Stimulated activated CD8-positive, alpha-beta memory T cell treated with anti-CD3 and anti-CD28 coated beads, Interleukin-7, amount 100 ng/mL, for 1 hour (primary cell): Measurements from ENCODE around the gene PPP4R2.

Experiments
- DNase-seq, 2 donors: peaks; one replicate each; pipeline ENCODE4 v3.0.0-alpha.2; 2020; ENCODE audit warnings: low read depth in 2 of 2

The PPP4R2 gene, protein sequence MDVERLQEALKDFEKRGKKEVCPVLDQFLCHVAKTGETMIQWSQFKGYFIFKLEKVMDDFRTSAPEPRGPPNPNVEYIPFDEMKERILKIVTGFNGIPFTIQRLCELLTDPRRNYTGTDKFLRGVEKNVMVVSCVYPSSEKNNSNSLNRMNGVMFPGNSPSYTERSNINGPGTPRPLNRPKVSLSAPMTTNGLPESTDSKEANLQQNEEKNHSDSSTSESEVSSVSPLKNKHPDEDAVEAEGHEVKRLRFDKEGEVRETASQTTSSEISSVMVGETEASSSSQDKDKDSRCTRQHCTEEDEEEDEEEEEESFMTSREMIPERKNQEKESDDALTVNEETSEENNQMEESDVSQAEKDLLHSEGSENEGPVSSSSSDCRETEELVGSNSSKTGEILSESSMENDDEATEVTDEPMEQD

DNA sequence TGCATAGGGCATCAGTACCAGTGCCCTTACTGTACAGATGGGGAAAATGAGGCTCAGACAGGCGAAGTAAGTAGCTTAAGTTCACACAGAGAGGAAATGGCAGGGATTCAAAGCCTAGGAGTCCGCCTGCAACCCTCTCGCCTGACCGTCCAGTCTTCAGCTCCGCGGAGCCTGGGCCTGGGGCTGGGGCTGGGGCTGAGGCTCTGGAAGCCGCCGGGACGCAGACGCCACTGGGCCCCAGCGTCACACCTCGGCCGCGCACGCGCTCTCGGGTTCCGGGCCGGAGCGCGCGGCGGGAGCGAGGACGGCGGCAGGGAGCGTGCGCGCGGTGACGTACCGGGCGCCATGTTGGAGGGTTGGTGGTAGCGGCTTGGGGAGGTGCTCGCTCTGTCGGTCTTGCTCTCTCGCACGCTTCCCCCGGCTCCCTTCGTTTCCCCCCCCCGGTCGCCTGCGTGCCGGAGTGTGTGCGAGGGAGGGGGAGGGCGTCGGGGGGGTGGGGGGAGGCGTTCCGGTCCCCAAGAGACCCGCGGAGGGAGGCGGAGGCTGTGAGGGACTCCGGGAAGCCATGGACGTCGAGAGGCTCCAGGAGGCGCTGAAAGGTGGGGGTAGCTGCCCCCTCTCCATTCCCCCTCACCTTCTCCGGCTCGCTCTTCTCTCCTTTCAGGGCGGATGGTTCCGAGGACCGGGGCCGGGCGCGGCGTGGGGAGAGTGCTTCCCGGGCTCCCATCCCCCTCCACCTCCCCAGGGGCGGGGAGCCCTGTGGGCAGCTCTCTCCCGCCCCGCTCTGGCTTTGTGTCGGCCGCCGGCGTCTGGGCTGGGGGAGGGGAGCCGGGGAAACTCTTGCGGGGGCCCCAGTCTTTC, at the start of gene PPP4R2:
TSS of gene PPP4R2 (plus strand) at position 339 of the 861 bp plus-strand sequence. CDS start at position 566, 227 bp downstream.
- DNase-seq, result peak; percentile 78 to 84

DNA sequence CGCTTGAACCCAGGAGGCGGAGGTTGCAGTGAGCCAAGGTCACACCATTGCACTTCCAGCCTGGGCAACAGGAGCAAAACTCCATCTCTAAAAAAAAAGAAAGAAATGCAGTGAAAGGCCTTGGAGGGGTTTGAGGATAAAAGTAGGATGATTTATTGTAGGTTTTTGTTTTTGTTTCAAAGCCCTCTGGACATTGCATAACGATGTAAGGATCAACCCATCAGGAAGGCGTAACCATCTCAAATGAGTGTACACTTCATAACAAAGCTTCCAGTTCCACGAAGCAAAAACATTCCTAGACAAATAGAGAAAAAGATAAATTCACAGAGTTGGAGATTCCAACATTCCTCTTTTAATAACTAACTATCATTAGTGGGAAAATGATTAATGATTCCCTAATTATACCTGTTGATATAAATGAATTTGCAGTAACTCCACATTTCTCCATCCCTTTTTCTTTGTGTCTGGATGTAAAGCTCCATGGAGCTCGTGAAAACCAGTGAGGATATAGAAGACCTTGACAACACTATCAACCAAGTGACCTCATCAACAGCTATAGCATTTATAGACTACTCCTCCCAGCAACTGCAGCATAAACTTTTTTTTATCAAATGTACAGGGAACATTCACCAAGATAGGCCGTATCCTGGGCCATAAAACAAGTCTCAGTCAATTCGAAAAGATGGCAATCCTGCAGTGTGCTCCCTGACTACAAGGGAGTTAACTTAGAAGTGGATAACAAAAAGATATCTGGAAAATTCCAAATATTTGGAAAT, 48.7 kb upstream of the PPP4R2 start:
- DNase-seq, result no peak

DNA sequence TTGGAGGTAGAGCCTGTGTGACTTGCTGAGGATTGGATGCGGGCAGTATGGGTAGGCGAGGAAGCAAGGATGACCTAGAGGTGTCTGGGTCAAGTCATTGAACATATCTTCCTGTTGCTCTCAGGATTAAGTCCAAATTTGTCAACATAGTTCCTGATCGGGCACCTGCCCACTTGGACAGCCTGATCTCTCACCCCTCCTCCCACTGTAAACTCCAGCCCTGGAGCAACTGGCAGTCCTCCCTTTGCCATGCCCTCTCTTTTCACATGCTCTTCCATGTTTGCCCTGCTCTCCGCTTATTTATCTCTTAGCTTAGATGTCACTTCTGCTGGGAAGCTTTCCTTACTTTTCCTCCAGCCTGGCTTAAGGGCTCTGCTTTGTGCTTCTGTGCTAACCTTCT, 47.6 kb upstream of the PPP4R2 start:
- DNase-seq, result no peak

DNA sequence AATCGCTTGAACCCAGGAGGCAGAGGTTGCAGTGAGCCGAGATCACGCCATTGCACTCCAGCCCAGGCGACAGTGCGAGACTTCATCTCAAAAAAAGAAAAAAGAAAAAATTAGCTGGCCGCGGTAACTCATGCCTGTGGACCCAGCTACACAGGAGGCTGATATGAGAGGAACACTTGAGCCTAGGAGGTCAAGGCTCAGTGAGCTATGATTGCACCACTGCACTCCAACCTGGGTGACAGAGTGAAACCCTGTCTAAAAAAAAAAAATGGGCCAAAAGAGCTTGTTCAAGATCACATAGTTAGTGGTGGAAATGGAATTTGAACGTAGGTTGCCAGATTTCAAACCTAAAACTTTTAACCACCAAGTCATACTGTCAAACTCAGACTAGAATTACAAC, 46.2 kb upstream of the PPP4R2 start:
- no peak for DNase-seq

DNA sequence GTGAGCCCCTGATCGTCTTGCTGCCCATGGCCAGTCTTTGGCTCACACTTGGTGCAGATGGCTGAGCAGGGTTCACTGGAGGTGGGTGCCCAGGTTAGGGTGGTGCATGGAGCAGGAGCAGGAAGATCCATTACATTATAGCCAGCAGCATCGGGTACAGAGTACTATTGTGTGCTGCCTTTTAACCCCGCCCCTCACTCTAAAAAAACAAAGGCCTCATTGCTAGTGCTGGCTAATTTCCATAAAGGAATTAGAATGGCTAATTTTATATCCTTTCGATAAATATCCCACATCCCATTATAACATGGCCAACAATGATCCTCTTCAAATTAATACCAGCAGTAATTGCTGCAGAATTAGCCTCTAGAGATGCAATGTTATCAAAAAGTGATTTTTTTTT, 45.8 kb upstream of the PPP4R2 start:
- DNase-seq, result no peak

DNA sequence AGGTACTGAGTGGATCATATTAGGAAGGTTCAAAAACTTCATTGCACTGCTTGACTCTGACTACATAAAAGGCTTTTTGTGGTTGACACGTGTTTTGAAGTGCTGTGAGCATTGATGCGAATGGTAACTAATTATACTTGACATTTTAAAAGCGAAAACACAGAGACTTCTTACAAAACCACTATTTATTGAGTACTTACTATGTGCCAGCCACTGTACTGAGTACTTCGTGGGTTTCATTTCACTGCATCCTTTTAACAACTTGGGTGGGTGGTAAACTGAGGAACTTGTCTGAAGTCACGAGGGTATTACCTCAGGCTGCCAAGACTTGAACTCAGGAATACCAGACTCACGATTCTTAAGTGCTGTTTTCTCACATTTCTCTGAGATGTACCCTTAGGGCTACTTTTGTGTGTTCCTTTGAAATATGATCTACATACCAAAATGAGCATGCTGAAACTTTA, 45.3 kb upstream of the PPP4R2 start:
- no peak for DNase-seq

DNA sequence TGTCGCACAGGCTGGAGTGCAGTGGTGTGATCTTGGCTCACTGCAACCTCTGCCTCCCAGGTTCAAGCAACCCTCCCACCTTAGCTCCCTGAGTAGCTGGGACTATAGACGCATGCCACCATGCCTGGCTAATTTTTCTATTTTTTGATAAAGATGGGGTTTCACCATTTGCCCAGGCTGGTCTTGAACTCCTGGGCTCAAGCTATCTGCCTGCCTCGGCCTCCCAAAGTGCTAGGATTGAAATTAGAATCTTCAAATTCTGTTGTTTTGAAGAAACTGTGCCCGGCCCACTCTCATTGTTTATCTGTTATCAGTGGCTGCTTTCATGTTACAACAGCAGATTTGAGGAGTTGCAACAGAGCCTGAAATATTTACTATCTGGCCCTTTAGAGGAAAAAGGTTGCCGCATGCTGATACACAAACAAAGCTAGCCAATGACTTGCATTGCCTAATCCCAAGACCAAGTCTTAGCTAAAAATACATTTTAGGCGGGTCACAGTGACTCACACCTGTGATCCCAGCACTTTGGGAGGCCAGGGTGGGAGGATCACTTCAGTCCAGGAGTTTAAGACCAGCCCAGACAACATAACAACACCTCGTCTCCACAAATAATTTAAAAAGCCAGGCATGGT, 43.2 kb upstream of the PPP4R2 start:
- no peak for DNase-seq

DNA sequence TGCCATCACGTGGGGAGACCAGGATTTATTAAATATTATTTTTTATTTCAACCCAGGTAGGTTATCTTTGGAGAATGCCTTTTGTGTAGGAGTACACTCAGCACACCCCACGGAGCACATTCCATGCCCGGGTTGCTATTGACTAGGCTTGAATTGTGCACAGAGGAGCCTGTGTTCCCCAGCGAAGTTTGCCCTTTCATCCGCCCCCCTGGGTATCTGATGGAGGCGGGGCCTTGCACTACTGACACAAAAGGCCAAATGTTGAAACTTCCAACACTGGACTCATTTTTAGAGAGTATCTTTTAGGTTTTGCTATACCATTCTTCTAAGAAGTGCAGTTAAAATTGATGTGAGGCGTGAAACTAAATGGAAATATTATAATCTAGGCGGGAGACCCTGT, 39.3 kb upstream of the PPP4R2 start:
- no peak for DNase-seq

DNA sequence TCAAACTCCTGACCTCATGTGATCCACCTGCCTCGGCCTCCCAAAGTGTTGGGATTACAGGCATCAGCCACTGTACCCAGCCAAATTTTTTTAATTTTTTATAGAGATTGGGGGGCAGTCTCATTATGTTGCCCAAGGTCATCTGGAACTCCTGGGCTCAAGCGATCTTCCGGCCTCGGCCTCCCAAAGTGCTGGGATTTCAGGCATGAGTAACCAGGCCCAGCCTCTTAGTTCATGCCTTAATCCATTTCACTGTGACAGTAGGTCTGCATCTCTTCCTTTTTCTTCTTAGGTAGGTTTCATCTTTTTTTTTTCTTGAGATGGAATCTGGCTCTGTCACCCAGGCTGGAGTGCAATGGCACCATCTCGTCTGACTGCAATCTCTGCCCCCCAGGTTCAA, 37.3 kb upstream of the PPP4R2 start:
- no peak for DNase-seq

DNA sequence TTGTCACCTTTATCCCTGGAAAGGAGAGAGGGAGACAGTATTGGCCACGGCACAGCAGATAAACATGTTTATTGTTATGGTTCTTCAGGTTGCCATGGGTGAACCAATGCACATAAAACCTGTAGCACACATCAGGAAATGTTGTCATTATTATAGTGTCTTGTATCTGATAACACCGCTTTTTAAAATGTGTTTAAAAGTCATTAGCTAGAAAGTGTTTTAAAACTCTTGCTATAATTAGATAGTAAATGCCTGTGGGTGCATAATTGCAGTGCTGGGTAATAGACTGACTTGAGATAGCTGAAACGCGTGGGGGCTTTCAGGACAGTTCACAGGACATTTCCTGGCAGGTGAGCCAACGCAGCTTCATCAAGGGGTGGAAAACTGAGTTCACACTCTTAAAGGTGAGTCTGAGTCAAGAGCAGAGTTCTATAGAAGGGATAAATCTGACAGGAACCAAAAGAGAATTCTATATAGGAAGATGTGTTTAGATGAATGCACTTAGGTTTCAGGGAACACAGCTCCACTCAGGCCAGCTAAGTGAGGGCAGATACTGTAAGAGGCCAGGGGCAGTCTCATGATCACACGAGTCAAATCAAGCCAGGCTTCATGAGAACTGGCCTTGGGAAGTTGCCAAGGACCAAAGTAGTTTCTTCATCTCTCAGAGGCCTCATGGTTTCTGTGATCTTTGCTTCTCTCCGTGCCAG, 35.6 kb upstream of the PPP4R2 start:
- no peak for DNase-seq

DNA sequence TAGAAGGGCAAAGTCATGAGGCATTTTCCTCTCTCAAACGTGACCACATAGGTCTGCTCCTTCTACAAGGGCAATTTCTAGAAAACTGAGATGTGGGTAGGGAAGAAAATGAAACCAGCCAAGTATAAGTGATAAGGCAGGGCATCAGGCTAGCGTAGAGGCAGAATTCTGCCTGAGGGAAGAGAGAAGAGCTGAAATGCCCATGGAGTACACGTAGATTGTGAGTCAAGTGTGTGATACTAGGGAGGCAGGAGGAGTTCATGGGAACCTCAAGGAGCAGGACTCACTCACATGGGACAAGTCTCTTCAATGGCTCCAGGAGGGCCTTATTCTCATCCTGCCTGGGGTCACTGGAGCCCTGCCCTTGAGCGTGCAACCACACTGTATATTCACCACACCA, 34.9 kb upstream of the PPP4R2 start:
- no peak for DNase-seq

DNA sequence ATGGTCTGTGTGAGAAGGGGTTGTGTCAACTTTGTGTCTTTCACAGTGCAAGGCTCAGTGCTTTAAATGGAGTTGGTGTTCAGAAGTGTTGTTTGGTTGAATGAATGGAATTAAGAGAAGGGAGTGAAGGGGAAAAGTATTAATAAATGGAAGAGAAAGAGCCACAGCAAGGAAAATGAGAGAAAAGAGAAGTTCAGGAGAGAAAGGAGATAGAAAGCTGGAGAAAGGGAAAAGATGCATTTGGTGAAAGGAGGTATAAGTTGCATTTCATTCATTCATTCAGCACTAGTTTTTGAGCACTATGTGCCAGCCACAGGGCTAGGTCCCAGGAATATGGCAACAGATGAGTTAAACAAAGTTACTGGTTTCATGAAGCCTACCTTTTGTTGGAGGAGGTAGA, 34.3 kb upstream of the PPP4R2 start:
- DNase-seq, result no peak

DNA sequence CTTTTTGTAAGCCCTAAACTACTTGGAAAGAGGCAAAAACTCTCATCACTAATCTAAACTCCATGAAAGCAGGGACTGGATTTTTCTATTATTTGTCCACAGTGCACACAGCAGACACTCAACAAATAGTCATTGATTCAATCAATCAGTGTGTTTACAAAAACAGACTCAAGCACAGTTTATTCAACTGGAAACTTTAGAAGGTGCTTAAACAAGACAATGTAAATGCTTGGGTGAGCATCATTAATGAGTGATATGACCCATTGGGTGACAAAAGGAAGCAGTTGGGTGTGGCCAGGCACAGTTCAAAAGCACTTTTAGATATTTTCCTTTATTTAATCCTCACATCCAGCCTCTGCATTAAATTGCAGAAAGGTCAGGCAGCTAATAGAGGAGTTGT, 32.0 kb upstream of the PPP4R2 start:
- DNase-seq, result no peak

DNA sequence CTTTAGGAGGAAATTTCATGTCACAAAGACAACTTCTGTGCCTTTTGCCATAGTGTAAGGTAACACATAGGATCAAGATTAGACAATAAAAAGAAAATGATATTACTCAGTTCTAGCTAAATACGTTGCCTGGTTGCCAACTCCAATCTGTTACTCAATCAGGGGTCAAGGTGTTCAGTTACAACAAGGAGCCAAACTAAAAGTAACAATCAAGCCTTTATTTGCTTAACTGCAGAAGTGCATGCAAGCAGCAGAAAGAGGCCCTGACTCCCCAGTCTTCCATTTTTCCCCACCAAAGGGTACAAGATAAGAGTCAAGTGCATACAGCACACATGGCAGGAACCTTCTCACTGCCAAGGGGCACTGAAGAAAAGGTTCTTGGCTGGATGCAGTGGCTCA, 28.3 kb upstream of the PPP4R2 start:
- no peak for DNase-seq

DNA sequence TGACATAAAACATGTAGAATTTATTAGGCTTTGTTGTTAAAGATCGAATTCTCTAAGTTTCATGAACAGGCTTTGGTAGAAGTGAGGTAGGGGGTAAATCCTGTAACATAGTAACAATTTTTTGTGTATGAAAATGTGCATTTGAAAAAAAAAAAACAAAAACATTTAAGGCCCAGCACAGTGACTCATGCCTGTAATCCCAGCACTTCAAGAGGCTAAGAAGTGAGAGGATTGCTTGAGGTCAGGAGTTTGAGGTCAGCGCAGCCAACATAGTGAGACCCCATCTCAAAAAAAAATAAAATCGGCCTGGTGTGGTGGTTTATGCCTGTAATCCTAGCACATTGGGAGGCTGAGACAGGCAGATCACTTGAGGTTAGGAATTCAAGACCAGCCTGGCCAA, 26.8 kb upstream of the PPP4R2 start:
- DNase-seq, result no peak

DNA sequence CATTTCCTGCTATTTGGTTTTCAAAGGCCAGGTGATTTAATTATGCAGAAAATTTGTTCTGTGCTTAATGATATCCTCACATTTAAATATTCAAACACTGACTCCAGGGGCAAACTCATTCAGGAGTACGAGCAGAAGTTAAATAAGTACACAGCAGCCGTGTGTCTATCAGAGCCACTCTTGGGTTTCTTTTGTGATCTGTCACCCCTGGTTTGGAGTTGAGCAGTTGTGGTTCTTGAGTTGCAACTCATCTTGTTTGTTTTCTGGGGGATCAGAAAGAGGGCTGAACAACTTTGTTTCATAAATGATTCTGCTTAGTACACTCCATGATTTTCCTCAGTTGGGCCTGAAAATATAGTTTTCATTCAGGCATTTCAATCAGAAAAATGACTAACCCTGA, 25.7 kb upstream of the PPP4R2 start:
- DNase-seq, result no peak

DNA sequence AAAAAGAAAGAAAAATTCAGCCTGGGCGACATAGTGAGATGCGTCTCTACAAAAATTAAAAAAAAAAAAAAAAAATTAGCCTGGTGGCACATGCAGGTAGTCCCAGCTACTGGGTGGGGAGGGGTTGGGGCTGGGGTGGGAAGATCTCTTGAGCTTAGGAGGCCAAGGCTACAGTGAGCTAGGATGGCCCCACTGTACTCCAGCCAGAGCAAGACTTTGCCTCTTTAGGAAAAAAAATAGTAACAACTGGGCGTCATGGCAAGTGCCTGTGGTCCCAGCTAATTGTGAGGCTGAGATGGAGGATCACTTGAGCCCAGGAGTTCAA, 23.9 kb upstream of the PPP4R2 start:
- no peak for DNase-seq

DNA sequence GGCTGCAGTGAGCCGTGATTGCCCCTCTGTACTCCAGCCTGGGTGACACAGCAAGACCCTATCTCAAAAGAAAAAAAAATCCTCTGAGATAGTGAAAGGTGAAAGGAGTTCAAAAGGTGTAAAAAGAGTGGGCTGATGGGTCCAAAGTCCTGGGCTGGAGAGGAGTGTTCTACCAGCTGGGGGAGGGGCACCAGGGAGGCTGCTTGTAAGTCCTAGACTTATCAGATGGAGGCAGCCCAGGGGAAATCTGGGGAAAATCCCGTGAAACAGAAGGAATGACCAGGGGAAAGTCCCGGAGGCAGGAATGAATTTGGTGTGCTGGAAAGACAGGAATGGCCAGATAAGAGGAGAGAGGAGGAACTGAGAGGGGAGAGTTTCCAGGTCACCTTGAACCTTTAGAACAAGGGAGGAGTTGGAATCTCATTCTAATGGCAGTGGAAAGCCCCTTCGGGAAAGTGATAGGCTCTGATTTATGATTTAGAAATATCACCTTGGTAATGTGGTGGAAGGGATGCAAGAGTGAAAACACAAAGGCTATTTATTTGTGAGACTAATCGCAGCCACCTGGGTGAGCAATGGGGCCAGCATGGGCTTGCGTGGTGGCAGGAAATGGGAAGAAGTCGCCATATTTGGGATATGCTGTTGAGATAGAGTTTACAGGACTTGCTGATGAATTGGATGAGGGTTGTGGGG, 23.4 kb upstream of the PPP4R2 start:
- DNase-seq, result no peak

DNA sequence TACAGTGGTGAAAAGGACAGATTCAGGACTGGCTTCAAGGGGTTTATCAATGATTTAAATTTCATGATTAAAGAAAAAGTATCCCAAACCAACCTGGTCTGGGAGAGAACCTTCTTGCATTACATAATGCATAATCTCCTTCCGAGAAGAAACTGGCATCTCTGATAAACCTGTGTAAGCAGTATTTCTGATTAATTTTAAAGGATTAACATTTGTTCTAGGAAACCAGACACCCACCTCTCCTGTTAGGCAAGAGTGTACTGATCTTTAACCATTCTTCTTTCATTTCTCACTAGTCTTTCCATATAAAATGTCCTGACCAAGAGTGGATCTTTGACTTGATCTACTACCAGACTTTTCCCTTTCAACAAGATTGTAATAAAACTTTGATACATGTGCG, 22.8 kb upstream of the PPP4R2 start:
- no peak for DNase-seq

DNA sequence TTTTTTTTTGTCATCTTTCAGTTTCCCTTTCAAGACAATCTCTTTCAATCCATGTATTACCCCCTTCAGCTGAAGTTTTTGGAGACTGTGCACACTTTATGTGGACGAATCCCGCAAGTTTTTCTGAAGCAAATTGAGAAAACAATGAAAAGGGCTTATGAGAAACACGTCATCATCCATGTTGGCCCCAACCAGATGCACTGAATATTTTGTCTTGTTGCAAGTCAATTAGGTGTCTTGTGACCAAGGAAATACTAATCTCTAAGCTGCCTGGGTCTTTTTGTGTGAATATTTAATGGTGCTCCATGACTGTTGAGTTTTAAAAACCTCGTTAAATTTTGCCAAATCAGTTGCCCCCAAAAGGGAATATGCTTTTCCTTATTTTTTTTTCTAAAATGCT, 21.7 kb upstream of the PPP4R2 start:
- no peak for DNase-seq
